Omental fat pad (tissue), 4 donors: ENCODE results near the gene CSE1L. TPM values are rescaled to one million over a fixed set of nuclear protein-coding genes. Genes with fewer than 3 reads are reported as not detected.
A peak's percentile ranks its signal among the peaks of the same experiment; 100 is the strongest.
"Not testable (repeated sequence)": the region's sequence is repeated elsewhere in the genome, so short reads cannot be mapped to it uniquely, and the experiment has no call there.

ENCODE experiments used
- ATAC-seq: fragments of 150-250 bp; one replicate; pipeline ENCODE4 v1.9.1; 2016; ENCODE audit warnings: mild to moderate bottlenecking, moderate library complexity; ENCODE audit not compliant: low FRiP score
- DNase-seq: peaks from one replicate; pipeline ENCODE4 v3.0.0-alpha.2; 2019; ENCODE audit warnings: low spot score
- CTCF ChIP-seq, 3 donors: fragments of 450-650 bp; IDR thresholded peaks; one replicate each; pipeline ENCODE4 v1.5.1; 2016 to 2017; ENCODE audit warnings: antibody characterized with exemption in 3 of 3, mild to moderate bottlenecking in 3 of 3, moderate library complexity in 2 of 3
- total RNA-seq, 4 donors: library from RNA; depleted of rRNA; stranded (reverse); fragments of >200 nt; gene quantifications; one replicate each; pipeline ENCODE4 v1.1.0, GENCODE V29; 2016

The CSE1L gene
- total RNA-seq, 4 donors from 2014 or later, result 29.9 to 37.8 (median 37.2) TPM

- DNase-seq (no peak), ATAC-seq (no peak)
- no peak for TF ChIP-seq CTCF (IDR thresholded peaks at IDR 0.05)
Observed at GRCh38 chr20:49115564-49115963, 69.5 kb downstream of the CSE1L start.

GRCh38 chr20:49118307-49118706, 72.2 kb downstream of the CSE1L start:
- no peak for TF ChIP-seq CTCF (IDR thresholded peaks at IDR 0.05)
- ATAC-seq (no peak), DNase-seq (no peak)

GRCh38 chr20:49119988-49120387, 73.9 kb downstream of the CSE1L start:
- TF ChIP-seq CTCF (IDR thresholded peaks at IDR 0.05), result no peak

GRCh38 chr20:49122920-49123319, 76.8 kb downstream of the CSE1L start:
- ATAC-seq (no peak), DNase-seq (no peak)
- no peak for TF ChIP-seq CTCF (IDR thresholded peaks at IDR 0.05)

More at GRCh38 chr20:49119988-49120387, 73.9 kb downstream of the CSE1L start:
- DNase-seq, result no peak
- ATAC-seq, result no peak

- TF ChIP-seq CTCF (IDR thresholded peaks at IDR 0.05), result no peak
- ATAC-seq (no peak), DNase-seq (no peak)
Observed at GRCh38 chr20:49123982-49124381, 77.9 kb downstream of the CSE1L start.

GRCh38 chr20:49132995-49133478, 86.9 kb downstream of the CSE1L start:
- ATAC-seq (peak; percentile 66), DNase-seq (no peak)
- TF ChIP-seq CTCF (IDR thresholded peaks at IDR 0.05), result no peak

GRCh38 chr20:49133571-49133970, 87.5 kb downstream of the CSE1L start:
- no peak for DNase-seq
- no peak for TF ChIP-seq CTCF (IDR thresholded peaks at IDR 0.05)
- no peak for ATAC-seq

- DNase-seq, ATAC-seq: not testable (repeated sequence)
Observed at GRCh38 chr20:49134797-49135196, 88.7 kb downstream of the CSE1L start.
